BLaER1 treated with 17β-estradiol and CSF1 and Interleukin-3, amounts not matched to agents 10 nM and 100 nM (cell line): Measurements from ENCODE around the gene RAB6B.
A peak's percentile ranks its signal among the peaks of the same experiment; 100 is the strongest.

ENCODE experiments used
- H3K27ac ChIP-seq, 11 experiments: shearing (Covaris generic); formaldehyde crosslinking; 2 replicates each; pipeline ENCODE4 v1.8.1; 2022
- H3K27me3 ChIP-seq, 11 experiments: shearing (Covaris generic); formaldehyde crosslinking; 2 replicates each; pipeline ENCODE4 v1.8.1; 2022
- H3K36me3 ChIP-seq, 11 experiments: shearing (Covaris generic); formaldehyde crosslinking; 2 replicates each; pipeline ENCODE4 v1.8.1; 2022
- H3K4me1 ChIP-seq, 10 experiments: shearing (Covaris generic); formaldehyde crosslinking; 2 replicates each; pipeline ENCODE4 v1.8.1; 2022
- H3K4me2 ChIP-seq, 11 experiments: shearing (Covaris generic); formaldehyde crosslinking; 2 replicates each; pipeline ENCODE4 v1.8.1; 2022
- H3K4me3 ChIP-seq, 10 experiments: shearing (Covaris generic); formaldehyde crosslinking; 2 replicates each; pipeline ENCODE4 v1.8.1; 2022
- H3K9ac ChIP-seq, 11 experiments: shearing (Covaris generic); formaldehyde crosslinking; 2 replicates each; pipeline ENCODE4 v1.8.1; 2022
- H3K9me3 ChIP-seq, 11 experiments: shearing (Covaris generic); formaldehyde crosslinking; replicated peaks in 1 of 11; 2 replicates each; pipeline ENCODE4 v1.8.1; 2022
- H4K20me1 ChIP-seq, 11 experiments: shearing (Covaris generic); formaldehyde crosslinking; 2 replicates each; pipeline ENCODE4 v1.8.1; 2022
- Cebpa-rat ChIP-seq, 11 experiments: shearing (Covaris generic); IDR thresholded peaks; 2 replicates each; pipeline ENCODE4 v1.8.1; 2022

Gene RAB6B

DNA sequence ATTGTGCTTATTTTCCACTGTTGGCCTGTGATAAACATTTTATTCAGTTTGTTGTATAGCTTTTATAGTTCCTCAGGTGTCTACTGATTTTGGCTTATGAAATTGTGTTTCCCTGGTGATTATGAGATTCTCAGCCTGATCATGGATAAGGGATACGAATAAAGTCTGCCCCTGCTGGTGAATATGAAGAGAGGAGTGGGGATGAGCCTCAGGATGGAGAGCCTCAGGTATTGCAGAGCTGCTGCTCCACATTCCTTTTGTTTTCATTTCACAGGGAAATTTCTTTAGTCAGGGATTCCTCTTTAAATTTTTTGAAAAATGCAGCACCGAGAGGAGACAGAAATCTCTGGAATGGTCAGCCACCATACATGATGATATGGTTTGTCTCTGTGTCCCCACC, 14.7 kb upstream of the RAB6B start:
- no peak for TF ChIP-seq Cebpa-rat (IDR thresholded peaks at IDR 0.05)
- Histone ChIP-seq H3K27me3 (no peaks in the 10 kb centered on the region), H3K9me3 (no peaks in the 10 kb centered on the region), H4K20me1 (no peaks in the 10 kb centered on the region), H3K36me3 (no peaks in the 10 kb centered on the region), H3K9ac (no peak overlapping the region), H3K4me2 (no peak overlapping the region), H3K27ac (no peak overlapping the region), H3K4me3 (no peak overlapping the region), H3K4me1 (no peaks in the 10 kb centered on the region)

DNA sequence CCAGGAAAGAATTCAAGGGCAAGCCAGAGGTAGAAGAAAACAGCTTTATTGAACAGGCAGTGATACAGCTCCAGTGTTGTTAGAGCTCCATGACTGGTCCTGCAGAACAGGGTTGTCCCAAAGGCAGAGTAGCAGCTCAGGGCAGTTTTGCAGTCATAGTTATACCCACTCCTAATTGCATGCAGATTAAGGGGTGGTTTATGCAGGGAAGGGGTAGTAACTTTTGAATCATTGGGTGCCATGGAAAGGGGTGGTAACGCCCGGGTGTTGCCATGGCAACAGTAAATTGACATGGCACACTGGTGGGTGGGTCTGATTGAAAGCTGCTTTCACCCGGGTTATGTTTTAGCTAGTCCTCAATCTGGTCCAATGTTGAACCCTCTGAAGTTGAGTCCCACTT, 9.7 kb upstream of the RAB6B start:
- H3K4me3 ChIP-seq = no peak overlapping the region
- H3K4me2 ChIP-seq = no peak overlapping the region
- no peaks in the 10 kb centered on the region for H4K20me1 ChIP-seq
- no peak for TF ChIP-seq Cebpa-rat (IDR thresholded peaks at IDR 0.05)
- no peak overlapping the region for H3K27ac ChIP-seq
- H3K4me1 ChIP-seq = no peaks in the 10 kb centered on the region
- no peaks in the 10 kb centered on the region for H3K36me3 ChIP-seq
- H3K27me3 ChIP-seq = no peaks in the 10 kb centered on the region
- no peak overlapping the region for H3K9ac ChIP-seq
- no peaks in the 10 kb centered on the region for H3K9me3 ChIP-seq

DNA sequence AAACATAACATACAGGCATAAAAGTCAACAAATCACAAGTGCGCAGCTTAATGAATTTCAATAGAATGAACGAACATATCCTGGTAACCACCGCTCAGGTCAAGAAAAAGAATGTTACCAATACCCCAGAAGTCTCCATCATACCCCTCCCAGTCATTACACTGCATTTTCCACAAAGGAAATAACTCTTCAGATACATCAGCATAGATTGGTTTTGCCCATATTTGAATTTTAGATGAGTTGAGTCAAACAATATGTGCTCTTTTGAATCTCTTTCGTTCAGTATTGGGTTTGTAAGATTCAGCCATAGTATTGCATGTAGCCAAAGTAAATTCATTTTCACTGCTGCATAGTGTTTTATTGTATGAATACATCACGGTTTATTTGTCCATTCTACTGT, 6.2 kb upstream of the RAB6B start:
- no peak for TF ChIP-seq Cebpa-rat (IDR thresholded peaks at IDR 0.05)
- Histone ChIP-seq H3K4me1 (no peaks in the 10 kb centered on the region), H3K9me3 (no peaks in the 10 kb centered on the region), H3K27me3 (peaks cover 3 to 9% (median 5%) of the 10 kb centered on the region in 11 experiments; a peak in 21 of 22 replicates), H4K20me1 (no peaks in the 10 kb centered on the region), H3K4me3 (no peak overlapping the region), H3K9ac (no peak overlapping the region), H3K36me3 (no peaks in the 10 kb centered on the region), H3K4me2 (no peak overlapping the region), H3K27ac (no peak overlapping the region)

DNA sequence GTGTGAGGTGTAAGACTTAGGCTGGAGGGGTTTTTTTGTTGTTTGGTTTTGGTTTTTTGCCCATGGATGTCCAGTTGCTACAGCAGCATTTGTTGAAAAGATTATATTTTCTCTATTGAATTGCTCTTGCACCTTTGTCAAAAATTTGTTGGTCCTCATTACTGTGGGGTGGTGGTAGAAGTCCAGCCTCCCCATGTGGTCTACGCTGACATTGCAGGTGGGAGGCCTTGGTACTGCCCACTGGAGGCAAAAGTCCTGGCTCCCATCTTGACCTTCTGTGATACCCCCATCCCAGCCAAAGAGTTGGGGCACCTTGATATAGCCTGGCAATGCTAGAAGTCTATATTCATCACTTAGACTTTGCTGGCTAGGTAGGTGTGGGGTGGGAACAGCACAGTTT, 5.4 kb upstream of the RAB6B start:
- Histone ChIP-seq H3K4me1 (peaks cover 0 to 3% (median 0%) of the 10 kb centered on the region in 10 experiments; a peak in 3 of 20 replicates), H3K9me3 (no peaks in the 10 kb centered on the region), H3K4me3 (no peak overlapping the region), H3K27me3 (peaks cover 10 to 17% (median 13%) of the 10 kb centered on the region in 11 experiments), H3K27ac (no peak overlapping the region), H4K20me1 (peaks cover 0 to 5% (median 0%) of the 10 kb centered on the region in 11 experiments; a peak in 2 of 22 replicates), H3K9ac (no peak overlapping the region), H3K36me3 (no peaks in the 10 kb centered on the region), H3K4me2 (no peak overlapping the region)
- no peak for TF ChIP-seq Cebpa-rat (IDR thresholded peaks at IDR 0.05)

DNA sequence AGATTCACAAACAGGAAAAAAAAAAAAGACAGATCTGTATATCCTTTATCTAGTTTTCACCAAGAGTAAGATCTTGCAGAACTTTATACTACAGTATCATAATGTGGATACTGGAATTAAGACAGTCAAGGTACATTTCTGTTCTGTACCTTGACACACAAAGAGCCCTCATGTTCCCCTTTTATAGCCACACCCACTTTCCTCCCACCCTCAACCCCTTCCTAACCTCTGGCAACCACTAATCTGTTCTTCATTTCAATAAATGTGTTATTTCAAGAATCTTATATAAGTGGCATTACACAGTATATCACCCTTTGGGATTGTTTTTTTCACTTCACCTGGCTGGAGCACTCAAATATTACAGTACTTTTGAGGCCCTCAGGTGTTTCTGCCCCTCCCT, 3.6 kb upstream of the RAB6B start:
- no peak overlapping the region for H3K27ac ChIP-seq
- no peak overlapping the region for H3K4me2 ChIP-seq
- peaks cover 0 to 12% (median 0%) of the 10 kb centered on the region in 11 experiments; a peak in 5 of 22 replicates for H4K20me1 ChIP-seq
- H3K27me3 ChIP-seq = peaks cover 27 to 35% (median 31%) of the 10 kb centered on the region in 11 experiments
- no peaks in the 10 kb centered on the region for H3K9me3 ChIP-seq
- no peaks in the 10 kb centered on the region for H3K36me3 ChIP-seq
- peaks cover 0 to 5% (median 0%) of the 10 kb centered on the region in 10 experiments; a peak in 3 of 20 replicates for H3K4me1 ChIP-seq
- no peak overlapping the region for H3K9ac ChIP-seq
- TF ChIP-seq Cebpa-rat (IDR thresholded peaks at IDR 0.05) = no peak
- no peak overlapping the region for H3K4me3 ChIP-seq

DNA sequence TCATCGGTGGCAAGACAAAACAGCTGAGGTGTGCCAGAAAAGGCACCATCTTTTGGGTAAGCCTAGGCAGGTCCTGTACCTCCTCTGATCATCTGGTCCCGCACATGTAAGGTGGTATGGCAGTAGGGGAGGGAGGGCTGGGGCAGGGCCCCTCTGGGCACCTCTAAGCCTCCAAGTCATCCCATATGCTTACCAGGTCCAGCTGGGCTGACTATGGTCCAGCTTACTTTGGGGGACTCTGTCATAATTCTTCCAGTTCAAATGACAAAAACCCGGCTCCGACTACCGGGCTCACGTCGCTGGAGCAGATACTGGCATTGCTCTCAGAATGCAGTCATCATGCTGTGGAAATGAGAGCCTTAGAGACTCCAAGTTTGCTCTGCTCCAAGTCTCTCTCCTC, 1.9 kb upstream of the RAB6B start:
- H3K4me1 ChIP-seq = peaks cover 0 to 5% (median 0%) of the 10 kb centered on the region in 10 experiments; a peak in 3 of 20 replicates
- H3K27ac ChIP-seq = no peak overlapping the region
- H3K9ac ChIP-seq = no peak overlapping the region
- no peaks in the 10 kb centered on the region for H3K36me3 ChIP-seq
- H3K27me3 ChIP-seq = peaks cover 35 to 51% (median 42%) of the 10 kb centered on the region in 11 experiments
- no peak overlapping the region for H3K4me2 ChIP-seq
- peaks cover 0 to 15% (median 0%) of the 10 kb centered on the region in 11 experiments; a peak in 5 of 22 replicates for H4K20me1 ChIP-seq
- H3K9me3 ChIP-seq = no peaks in the 10 kb centered on the region
- TF ChIP-seq Cebpa-rat (IDR thresholded peaks at IDR 0.05) = no peak
- H3K4me3 ChIP-seq = no peak overlapping the region

DNA sequence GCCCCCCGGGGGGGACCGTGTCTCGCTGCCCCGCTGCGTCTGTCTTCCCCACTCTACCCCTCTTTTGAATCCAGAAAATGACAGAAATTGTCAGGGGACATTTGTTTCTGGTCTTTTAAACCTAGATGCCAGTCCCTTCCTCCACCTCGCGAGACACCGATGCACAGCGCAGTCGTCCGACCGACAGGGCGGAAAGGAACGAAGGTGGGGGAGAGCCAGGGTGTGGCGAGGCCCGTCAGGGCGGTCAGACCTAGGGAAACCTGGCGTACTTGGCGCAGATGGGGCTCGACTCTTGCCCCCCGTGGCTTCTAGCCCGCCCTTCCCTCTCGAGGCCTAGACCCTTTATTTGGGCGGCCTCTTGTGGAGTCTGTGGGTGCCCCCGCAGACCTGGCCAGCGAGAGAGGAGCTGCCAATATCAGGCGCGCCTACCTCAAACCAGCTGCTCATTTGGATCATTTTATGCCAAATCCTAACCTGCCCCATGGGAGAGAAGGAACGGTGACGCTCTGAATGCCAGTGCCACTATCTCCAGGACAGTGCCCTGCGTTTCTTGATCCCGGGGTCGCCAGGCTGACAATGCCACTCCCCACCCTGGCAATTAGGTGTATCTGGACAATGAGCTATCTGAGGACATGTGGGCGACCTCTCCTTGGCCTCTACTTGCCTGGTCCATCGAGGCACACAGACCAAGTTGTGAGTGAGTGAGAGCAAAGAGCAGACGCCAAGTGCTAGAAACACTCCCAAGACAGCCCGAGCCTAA, 500 bp upstream of the RAB6B start:
- TF ChIP-seq Cebpa-rat (IDR thresholded peaks at IDR 0.05) = no peak
- H3K4me3 ChIP-seq = peak overlapping the region; percentile 59 to 76 (median 68)
- H3K27ac ChIP-seq = no peak overlapping the region
- peaks cover 0 to 15% (median 0%) of the 10 kb centered on the region in 11 experiments; a peak in 6 of 22 replicates for H4K20me1 ChIP-seq
- no peaks in the 10 kb centered on the region for H3K9me3 ChIP-seq
- peak overlapping the region; percentile 35 to 74 (median 61); a peak in 21 of 22 replicates for H3K9ac ChIP-seq
- H3K36me3 ChIP-seq = no peaks in the 10 kb centered on the region
- peak overlapping the region; percentile 90 to 97 (median 94) for H3K4me2 ChIP-seq
- peaks cover 0 to 5% (median 0%) of the 10 kb centered on the region in 10 experiments; a peak in 3 of 20 replicates for H3K4me1 ChIP-seq
- H3K27me3 ChIP-seq = peaks cover 35 to 51% (median 42%) of the 10 kb centered on the region in 11 experiments

DNA sequence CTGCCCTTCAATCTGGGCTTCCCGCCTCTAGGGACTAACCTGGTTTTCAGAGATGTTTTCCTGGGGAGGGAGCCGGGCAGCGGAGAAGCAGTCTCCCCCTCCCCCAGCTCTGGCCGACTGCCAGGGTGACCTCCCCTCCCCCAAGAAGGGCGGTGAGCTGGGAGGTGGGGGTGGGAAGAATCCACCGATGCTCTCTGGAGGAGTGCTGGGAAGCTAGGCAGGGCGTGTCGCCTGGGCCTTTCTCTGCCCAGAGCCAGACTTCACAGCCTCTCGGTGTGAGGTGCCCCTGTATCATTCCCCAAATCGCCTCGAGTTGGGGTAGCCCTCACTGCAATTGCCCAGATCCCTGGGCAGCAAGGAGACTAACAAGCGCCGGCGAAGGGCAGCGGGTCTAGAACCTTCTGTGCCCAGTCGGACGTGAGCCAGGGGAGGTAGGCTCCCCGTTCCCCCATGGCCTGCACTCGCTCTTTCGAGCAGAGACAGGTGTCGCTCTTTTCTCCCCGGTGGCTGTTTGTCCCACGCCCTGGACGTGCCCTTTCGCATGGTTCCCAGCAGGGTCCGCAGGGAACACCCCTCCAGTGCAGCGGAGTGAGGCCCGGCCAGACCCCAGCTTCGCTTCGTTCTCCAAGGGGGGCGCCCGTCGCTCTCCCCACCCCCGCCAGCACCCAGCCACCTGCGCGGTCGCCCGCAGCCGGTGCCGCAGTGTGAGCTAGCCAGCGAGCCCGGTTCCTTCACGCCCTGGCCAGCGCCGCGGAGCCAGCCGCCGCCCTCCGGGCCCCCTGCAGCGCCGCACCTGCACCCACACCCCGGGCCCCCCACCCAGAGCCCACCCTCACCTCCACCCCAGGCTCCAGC, 1.1 kb downstream of the RAB6B start:
- no peak for TF ChIP-seq Cebpa-rat (IDR thresholded peaks at IDR 0.05)
- Histone ChIP-seq H3K4me3 (0 out of 20 replicates have a peak overlapping the region, but pooled peaks of 1 of the 10 experiments have one; percentile 75), H3K27ac (no peak overlapping the region), H4K20me1 (peaks cover 0 to 15% (median 0%) of the 10 kb centered on the region in 11 experiments; a peak in 6 of 22 replicates), H3K4me1 (peaks cover 0 to 5% (median 0%) of the 10 kb centered on the region in 10 experiments; a peak in 3 of 20 replicates), H3K9me3 (no peaks in the 10 kb centered on the region), H3K36me3 (no peaks in the 10 kb centered on the region), H3K27me3 (peaks cover 35 to 51% (median 42%) of the 10 kb centered on the region in 11 experiments), H3K4me2 (peak overlapping the region in 7 of 11 experiments; percentile 10 to 97 (median 21); a peak in 4 of 22 replicates), H3K9ac (no peak overlapping the region)
